HEK293 (cell line): Measurements from ENCODE around the gene DPH7.

Experiments
- CTCF ChIP-seq: fragments of 450-650 bp; formaldehyde crosslinking; IDR thresholded peaks from 2 replicates; pipeline ENCODE4 v1.5.1; 2016; ENCODE audit warnings: missing biosample characterization, missing genetic modification characterization
- TCF7L2 ChIP-seq: IDR thresholded peaks from 2 replicates; pipeline ENCODE4 v1.6.1; 2011; ENCODE audit warnings: low read depth, mild to moderate bottlenecking, inconsistent platforms, low read length, moderate library complexity, borderline replicate concordance
- TSHZ1 ChIP-seq: fragments of 450-650 bp; formaldehyde crosslinking; IDR thresholded peaks from 2 replicates; pipeline ENCODE4 v1.5.1; 2016; ENCODE audit warnings: missing biosample characterization, missing genetic modification characterization, borderline replicate concordance
- ZNF114 ChIP-seq: fragments of 450-650 bp; formaldehyde crosslinking; IDR thresholded peaks from 2 replicates; pipeline ENCODE4 v1.5.0; 2017; ENCODE audit warnings: missing biosample characterization, missing genetic modification characterization
- ZNF169 ChIP-seq: fragments of 450-650 bp; formaldehyde crosslinking; IDR thresholded peaks from 2 replicates; pipeline ENCODE4 v1.5.1; 2016; ENCODE audit warnings: missing biosample characterization, missing genetic modification characterization
- ZNF302 ChIP-seq: fragments of 450-650 bp; formaldehyde crosslinking; IDR thresholded peaks from 2 replicates; pipeline ENCODE4 v1.5.1; 2016; ENCODE audit warnings: missing biosample characterization, missing genetic modification characterization, low read depth
- ZNF37A ChIP-seq: fragments of 450-650 bp; IDR thresholded peaks from 2 replicates; pipeline ENCODE4 v1.5.1; 2018; ENCODE audit warnings: missing biosample characterization, missing genetic modification characterization
- ZNF391 ChIP-seq: fragments of 450-650 bp; formaldehyde crosslinking; IDR thresholded peaks from 2 replicates; pipeline ENCODE4 v1.5.1; 2016; ENCODE audit warnings: low read depth, missing biosample characterization, missing genetic modification characterization, borderline replicate concordance
- ZNF423 ChIP-seq: fragments of 450-650 bp; formaldehyde crosslinking; IDR thresholded peaks from 2 replicates; pipeline ENCODE4 v1.5.1; 2016; ENCODE audit warnings: missing biosample characterization, missing genetic modification characterization
- ZNF561 ChIP-seq: fragments of 450-650 bp; IDR thresholded peaks from 2 replicates; pipeline ENCODE4 v1.5.1; 2018; ENCODE audit warnings: missing biosample characterization, missing genetic modification characterization, borderline replicate concordance
- TF ChIP-seq, protein P1 (sequence below): fragments of 450-650 bp; formaldehyde crosslinking; IDR thresholded peaks from 2 replicates; pipeline ENCODE4 v1.5.1; 2017; ENCODE audit warnings: missing biosample characterization, missing genetic modification characterization
- TF ChIP-seq, protein P2 (sequence below): fragments of 450-650 bp; formaldehyde crosslinking; IDR thresholded peaks from 2 replicates; pipeline ENCODE4 v1.5.1; 2016; ENCODE audit warnings: missing biosample characterization, missing genetic modification characterization

DNA sequence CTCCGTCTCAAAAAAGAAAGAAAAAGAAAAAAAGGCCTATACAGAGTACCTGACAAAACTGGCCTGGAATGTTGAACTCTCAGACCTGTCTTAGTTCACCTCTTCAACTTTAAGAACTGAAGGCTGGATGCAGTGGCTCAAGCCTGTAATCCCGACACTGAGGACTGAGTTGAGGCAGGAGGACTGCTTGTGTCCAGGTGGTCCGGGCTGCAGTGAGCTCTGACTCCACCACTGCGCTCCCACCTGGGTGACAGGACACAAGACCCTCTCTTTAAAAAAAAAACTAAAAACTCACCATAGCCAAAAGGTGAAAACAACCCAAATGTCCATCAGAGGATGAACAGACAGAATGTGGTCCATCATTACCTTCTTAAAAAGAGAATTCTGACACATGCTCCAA lies 20.6 kb downstream of the DPH7 start:
- TF ChIP-seq ZNF302 (tag by site-specific recombination) (no peak), TSHZ1 (tag by site-specific recombination) (no peak), ZNF37A (tag by site-specific recombination) (no peak), ZNF169 (tag by site-specific recombination) (no peak), CTCF (tag by site-specific recombination) (no peak), ZNF423 (no peak), TCF7L2 (no peak), ZNF114 (tag by site-specific recombination) (no peak), ZNF561 (tag by site-specific recombination) (no peak), ZNF391 (tag by site-specific recombination) (no peak)
- TF ChIP-seq, protein P1, sequence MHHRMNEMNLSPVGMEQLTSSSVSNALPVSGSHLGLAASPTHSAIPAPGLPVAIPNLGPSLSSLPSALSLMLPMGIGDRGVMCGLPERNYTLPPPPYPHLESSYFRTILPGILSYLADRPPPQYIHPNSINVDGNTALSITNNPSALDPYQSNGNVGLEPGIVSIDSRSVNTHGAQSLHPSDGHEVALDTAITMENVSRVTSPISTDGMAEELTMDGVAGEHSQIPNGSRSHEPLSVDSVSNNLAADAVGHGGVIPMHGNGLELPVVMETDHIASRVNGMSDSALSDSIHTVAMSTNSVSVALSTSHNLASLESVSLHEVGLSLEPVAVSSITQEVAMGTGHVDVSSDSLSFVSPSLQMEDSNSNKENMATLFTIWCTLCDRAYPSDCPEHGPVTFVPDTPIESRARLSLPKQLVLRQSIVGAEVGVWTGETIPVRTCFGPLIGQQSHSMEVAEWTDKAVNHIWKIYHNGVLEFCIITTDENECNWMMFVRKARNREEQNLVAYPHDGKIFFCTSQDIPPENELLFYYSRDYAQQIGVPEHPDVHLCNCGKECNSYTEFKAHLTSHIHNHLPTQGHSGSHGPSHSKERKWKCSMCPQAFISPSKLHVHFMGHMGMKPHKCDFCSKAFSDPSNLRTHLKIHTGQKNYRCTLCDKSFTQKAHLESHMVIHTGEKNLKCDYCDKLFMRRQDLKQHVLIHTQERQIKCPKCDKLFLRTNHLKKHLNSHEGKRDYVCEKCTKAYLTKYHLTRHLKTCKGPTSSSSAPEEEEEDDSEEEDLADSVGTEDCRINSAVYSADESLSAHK = no peak
- TF ChIP-seq, protein P2, sequence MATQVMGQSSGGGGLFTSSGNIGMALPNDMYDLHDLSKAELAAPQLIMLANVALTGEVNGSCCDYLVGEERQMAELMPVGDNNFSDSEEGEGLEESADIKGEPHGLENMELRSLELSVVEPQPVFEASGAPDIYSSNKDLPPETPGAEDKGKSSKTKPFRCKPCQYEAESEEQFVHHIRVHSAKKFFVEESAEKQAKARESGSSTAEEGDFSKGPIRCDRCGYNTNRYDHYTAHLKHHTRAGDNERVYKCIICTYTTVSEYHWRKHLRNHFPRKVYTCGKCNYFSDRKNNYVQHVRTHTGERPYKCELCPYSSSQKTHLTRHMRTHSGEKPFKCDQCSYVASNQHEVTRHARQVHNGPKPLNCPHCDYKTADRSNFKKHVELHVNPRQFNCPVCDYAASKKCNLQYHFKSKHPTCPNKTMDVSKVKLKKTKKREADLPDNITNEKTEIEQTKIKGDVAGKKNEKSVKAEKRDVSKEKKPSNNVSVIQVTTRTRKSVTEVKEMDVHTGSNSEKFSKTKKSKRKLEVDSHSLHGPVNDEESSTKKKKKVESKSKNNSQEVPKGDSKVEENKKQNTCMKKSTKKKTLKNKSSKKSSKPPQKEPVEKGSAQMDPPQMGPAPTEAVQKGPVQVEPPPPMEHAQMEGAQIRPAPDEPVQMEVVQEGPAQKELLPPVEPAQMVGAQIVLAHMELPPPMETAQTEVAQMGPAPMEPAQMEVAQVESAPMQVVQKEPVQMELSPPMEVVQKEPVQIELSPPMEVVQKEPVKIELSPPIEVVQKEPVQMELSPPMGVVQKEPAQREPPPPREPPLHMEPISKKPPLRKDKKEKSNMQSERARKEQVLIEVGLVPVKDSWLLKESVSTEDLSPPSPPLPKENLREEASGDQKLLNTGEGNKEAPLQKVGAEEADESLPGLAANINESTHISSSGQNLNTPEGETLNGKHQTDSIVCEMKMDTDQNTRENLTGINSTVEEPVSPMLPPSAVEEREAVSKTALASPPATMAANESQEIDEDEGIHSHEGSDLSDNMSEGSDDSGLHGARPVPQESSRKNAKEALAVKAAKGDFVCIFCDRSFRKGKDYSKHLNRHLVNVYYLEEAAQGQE (tag by site-specific recombination) = no peak
